NCI-H1105 (cell line): Measurements from ENCODE around the gene POC1B.
"Not testable (repeated sequence)": the region's sequence is repeated elsewhere in the genome, so short reads cannot be mapped to it uniquely, and the experiment has no call there.

Experiments
- DNase-seq: peaks from one replicate; lab custom pipeline; 2025; lab: John Stamatoyannopoulos, UW

The POC1B gene

DNA sequence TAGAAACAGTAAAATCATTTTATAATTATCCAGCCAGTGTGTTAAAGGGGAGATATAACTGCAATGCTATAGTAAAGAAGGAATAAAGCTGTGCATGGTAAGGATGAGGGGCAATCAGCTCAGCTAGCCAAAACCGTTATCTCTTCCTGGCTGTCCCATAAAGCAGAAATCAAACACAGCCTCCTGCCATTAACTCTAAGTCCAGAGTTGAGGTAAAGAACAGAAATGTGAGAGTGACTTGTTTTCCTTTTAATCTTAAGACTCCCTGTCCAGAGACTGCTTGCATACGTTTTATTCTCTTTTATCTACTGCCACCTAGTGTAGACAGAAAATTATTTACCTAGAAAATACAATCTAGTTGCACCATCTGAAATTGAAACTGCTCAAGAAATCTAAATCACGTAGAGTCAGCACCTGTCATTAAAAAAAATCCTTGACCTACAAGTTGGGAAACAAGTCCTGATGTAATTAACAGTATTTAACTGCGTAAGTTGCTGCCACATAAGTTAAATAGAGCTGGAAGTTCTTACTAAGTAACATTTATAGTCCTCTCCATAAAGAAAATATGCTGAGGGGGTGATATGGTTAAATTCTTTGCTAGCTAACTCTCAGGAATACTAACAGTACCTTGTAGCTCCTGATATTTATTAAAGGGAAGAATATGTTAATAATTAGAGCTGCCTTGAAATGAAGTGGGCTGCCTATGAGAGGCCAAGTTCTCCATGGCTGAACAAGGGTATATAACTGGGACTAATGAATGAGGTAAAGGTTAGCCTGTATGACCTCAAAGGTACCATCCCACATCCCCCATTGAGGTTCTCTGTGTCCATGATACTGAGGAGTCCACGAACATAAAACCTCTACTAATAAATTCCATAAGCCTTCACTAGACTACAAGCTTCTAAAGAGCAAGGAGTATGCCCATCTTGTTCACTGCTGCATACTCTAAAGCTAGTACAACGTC, 63.9 kb downstream of the POC1B start:
- peak; percentile 49 for DNase-seq

DNA sequence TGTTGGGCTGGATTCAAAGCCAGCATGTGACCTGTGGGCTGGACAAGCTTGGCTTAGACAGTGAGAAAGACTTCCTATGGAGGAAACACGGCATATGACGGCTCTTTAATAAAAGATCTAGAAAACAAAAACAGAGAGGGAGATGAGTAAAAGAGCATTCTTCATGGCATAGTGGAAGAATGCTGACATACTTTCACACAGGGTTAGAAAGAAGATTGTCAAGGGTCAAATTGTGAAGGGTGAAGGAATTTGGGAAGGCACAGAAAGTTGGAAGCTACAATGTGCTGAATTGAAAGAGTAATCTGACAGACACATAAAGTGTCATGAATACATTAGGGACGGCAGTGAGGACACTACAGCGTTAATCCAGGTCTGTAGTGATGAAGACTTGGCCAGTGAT, 64.7 kb downstream of the POC1B start:
- no peak for DNase-seq

DNA sequence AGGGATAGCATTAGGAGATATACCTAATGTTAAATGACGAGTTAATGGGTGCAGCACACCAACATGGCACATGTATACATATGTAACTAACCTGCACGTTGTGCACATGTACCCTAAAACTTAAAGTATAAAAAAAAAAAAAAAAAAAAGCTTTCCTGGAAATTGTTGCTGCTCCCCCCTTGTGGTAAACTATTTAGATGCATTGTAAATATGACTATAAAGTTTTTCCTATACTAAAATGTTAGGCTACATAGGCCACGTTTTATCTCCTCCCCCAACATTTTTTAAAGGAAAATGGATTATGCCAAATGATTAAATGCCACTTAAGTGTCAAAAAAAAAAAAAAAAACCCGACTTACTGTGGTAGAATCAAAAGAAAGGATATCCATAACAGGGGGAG, 66.6 kb downstream of the POC1B start:
- not testable (repeated sequence) for DNase-seq

DNA sequence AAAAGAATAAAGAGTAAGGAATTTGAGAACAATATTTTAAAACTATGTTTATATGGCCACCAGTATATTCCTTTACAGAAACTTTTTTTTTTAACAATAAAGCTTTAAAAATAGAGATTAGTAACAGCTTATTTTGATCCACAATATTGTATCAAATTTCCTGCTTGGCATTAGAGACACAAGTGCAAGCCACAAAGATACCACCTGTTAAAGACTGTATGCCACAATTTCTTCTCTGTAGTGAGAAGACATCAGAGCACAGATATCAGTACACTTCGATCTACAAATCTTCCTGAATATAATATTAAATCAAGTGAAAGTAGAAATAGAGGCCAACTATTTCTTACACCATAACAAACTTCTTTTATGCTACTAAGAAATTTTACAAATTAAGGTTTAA, 69.3 kb downstream of the POC1B start:
- DNase-seq, result no peak

DNA sequence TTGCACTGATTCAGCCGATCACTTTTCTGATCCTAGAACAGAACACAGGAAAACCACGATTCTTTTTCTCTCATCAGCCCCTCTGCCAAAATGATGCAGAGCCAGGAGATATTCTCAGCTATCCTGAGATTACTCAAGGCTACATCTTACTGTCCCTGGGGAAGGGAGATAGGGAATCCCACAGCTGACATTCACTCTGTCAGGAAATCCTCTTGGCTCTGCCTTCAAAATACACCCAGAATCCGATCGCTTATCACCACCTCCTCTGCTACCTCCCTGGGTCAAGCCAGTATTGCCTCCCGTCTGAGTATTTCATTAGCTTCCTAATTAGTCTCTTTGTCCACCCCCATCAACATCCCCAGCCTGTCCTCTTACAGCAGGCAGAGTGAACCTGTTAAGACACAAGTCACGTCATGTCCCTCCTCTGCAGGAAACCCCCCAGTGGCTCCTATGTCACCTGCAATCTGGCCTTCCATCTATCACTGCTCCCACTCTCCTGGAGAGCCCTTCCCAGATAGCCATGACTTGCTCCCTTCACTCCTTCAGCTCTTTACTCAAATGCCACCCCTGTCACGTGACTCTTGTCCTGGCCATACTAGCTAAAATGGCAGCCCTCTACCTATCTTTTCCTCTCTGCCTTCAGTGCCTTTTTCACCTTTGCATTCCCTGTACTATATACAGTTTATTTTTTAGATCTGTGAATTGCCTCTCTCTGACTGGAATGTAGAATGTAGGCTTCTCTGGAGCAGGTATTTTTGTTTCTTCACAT, 71.6 kb downstream of the POC1B start:
- no peak for DNase-seq

DNA sequence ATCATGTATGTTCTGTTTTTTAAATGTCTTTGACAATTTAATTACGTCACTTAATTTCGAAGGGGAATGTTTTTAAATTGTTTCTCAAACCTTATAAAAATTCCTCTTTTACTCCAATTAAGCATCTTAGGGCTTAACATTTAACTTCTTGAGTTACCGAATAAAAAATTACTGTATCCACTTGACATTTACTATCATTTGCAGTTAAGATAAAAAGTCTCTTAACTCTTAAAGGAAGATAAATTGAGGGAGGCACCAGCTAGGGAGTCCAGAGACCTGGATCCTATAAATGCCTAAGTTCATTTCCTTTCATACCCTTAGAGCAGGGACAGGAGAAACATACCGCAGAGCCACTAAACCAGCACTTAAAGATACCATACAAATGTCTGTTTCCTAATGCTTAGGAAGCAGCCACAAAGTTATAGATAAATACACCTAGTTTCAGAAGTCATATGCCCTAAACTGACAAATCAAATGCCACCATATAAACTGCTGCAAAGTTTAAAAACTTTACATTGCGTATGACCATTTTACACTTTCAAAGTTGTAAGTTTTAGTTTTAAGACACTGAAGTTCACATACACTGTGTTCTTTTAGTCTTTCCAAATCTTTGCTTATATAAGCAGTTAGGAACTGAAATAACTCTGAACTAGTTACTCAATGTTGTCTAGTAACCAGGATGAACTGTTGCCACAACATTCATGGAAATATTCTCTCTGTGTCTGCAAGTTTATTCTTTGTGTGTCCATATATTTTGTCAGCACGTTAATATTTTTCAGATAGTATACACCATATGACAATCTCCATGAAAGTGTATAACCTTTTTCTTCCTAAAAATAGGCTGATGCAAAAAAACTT, 72.5 kb downstream of the POC1B start:
- DNase-seq, result no peak

DNA sequence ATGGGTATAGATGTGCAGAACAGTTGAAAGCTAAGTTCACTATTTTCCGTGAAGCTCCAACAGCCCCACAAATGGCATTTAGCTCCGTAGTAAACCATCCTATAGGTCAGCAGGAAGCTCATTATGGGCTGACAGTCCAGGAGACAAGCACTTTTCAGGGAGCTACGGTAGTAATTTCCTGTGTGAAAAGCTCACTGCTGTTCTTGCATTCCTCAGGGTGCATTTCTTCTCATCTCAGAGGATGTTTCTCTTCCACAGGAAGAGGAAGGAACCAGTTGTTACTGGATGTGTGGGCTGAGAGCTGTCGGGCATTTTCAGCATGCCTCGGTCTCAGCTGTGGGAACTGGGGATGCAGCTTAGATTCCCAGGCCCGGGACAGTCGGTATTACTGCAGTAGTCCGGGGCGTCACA, 74.0 kb downstream of the POC1B start:
- no peak for DNase-seq

DNA sequence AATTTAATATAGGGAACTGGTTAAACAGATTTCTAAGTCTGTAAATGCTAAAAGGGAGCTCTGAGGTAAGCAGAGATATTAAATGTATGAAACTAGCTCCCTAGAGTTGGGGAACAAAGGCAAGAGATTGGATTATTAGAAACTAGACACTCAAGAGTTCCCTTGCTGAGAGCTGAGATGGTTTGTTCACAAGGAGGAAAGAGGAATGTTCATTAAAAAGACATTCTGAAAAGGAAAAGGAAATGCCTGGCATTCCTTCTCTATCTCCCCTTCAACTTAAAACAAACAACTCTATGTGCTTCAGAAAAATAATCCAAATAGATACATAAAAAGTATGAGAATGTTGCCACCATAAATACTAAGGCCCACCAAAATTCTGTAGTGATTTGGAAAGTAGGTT, 74.9 kb downstream of the POC1B start:
- no peak for DNase-seq

DNA sequence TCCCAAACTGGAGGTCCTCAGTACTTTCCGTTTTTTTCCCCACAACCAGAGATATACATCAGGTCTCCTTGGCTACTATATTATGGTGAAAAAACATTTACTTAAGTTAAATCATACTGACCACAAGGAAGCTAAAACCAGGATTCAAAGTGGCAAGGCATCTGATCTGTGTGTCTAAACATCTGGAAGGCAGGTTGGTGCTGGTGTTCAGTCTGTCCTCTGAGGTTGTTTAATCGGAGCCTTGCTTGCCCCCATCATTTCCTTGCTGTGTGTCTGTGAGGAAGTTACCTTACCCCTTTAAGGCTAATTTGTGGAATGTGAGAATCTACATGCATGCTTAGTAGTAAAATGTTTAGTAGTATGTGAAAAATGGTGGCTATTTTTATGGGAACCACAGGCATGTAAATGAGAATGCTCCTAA, 76.9 kb downstream of the POC1B start:
- DNase-seq, result no peak

DNA sequence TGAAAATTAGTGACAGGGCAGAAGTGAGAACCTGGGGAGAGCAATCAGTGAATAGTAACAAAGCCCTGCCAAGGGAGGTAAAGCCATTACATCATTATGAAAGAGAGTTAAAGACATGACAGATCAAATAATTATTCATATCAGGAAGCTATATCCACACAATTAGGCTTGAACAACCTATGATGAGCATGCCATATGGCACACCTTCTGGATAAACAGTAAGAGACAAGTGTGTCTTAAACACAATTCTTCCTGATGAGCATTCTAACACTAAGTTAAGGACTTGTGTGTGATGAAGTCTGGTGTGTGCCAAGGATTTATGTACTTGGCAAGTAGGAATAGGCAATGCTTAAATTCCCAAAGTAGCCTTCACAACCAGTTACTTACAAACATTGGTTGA, 77.3 kb downstream of the POC1B start:
- DNase-seq, result no peak

DNA sequence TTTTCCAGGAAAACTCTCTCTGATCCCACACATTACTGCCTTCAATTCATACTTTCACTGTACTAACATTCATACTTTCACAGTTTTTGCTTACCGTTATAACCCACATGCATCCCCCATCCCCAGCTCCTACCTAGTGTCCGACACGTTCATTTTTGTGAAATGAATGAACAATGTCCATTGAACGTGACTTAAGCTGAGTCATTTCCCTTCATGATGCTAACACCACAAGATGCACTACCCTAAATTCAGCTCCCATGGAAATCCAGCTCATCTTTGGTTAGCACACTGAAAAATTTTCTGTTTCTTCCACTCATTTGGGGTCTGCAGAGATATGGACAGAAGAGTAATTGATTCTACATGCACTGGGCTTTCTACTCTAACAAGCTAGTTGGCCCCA, 85.9 kb downstream of the POC1B start:
- no peak for DNase-seq

DNA sequence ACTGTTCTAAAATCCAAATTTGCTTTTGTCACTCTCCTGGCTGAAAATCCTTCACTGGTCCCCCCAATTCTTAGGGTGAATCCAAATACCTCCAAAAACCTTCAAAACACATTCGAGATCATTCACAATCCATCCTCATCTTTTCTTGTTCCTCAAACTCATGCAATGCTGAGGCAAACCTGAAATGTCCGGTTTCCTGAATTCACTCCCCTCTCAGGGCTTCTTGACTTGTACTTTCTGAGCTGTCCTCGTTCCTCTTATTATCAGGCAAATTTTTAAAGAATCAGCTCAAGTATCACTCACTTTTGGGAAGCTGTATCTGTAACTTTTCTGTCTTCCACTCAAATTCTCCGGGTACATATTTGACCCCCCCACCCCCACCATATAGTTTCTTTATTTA, 88.6 kb downstream of the POC1B start:
- DNase-seq, result no peak

DNA sequence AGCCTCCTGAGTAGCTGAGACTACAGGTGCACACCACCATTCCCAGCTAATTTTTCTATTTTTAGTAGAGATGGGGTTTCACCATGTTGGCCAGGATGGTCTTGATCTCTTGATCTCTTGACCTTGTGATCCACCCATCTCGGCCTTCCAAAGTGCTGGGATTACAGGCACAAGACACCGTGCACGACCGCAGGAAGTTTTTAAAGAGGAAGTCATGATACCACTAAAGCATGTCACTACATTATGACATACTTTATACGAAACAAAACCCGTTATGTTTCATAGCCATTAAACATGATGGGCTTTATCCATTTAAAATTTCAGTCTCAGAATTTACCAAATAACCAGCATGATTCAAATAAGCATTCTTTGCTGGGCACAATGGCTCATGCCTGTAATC, 89.8 kb downstream of the POC1B start:
- DNase-seq, result no peak

DNA sequence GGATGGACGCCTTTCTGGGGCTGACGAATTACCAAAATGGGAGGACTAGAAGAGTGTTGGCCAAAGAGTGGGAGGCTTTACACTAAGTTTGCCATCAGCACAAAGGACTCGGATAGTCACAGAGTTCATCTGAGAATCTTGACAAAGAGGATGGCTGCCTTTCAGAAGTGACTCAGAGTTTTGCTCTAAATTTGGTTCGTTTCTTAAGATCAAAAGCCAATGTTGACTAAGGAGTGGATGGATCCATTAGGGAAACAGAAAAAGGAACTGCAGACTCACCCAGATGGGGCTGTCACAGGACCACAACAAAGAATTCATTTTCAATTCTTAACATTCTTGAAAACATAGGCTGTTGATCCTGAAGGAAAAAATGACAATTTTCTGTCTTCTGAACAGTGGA, 92.2 kb downstream of the POC1B start:
- no peak for DNase-seq

DNA sequence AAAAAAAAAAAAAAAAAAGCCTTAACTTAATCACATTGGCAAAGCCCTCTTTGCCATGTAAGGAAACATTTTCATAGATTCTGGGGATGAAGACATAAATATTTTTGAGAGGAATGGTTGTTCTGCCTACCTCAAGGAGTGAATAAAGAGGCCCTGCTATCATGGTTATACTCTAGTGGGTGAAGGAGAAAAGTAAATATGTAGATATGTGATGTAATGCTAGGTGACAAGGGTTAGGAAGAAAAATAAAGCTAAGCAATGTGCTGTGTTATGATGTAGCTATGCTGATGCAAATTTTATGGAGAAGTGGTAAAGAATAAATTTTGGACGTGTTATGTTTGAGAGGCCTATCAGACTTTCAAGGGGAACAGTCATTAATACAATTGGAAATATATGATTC, 93.5 kb downstream of the POC1B start:
- no peak for DNase-seq

DNA sequence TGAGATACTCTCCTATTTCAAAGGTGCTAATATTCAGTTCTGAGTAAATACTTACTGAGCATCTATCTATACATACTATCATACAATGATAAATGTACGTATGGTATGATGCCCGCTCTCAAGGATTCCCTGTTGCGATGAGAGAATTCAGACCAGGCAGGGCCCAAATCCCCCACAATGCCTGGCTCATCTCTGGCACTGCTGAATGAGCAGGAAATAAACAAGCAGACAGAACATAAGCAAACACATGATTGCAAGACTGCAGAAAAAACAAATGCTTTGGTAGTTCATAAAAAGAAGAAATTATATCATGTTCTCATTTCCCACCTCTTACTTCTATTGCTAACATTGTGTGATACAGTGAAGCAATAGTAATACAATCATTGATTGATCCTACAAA, 96.3 kb downstream of the POC1B start:
- no peak for DNase-seq

DNA sequence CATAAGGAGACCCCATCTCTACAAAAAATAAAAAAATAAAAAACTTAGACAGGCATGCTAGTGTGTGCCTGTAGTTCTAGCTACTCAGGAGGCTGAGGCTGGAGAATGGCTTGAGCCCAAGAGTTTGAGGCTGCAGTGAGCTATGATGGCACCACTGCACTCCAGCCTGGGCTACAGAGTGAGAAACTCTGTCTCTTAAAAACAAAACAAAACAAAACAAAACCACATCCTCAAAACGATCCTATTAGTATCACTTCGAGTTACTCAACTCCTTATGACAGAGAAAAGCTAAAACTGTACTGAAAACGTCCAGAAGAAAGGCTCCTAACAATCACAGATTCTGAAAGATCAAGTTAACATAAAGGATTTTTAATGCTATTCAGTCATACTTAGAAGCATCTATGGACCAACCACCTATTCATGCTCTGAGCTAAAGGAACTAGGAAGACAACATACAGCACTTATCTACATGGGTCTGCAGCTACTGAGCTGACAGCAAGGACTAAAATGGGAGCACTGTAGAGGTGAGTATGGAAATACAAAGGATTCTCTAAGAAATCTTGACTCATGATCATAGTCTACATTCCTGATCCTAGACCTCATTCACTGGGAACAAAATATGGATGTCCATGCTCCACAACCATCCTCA, 98.2 kb downstream of the POC1B start:
- DNase-seq, result no peak

DNA sequence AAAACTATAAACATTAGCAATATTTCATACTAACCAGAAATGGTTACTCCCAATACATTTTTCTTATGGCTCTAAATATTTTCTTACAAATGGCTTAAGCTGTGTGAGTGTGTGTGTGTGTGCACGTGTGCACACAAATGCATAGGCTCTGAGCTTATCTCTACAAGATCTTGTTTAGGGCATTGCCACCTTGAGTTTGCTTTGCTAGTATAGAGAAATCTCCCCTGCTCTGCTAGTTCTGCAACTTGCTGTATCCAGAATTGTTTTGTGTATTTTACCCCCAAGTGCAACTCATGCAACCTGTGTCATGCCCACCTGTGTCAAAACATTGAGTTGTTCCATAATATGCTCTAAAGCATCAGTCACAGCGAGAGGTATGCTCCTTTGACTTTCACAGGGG, 101.0 kb downstream of the POC1B start:
- no peak for DNase-seq

DNA sequence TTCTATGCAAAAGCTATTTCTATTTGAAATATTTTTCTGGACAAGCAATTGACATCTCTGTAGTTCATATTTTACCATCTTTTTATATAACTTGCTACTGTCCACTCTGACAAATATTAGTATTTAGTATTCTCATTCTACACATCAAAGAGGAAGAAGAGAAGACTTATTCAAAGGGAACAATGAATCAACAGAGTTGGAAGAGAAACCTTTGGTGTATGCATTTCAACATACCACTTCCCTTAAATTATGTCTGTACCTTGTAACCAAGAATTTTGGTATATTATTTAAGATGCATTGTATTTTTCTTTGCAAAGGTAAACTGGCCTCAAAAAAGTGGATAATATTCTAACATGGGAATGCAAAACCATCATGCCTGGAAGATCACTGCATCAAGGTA, 101.5 kb downstream of the POC1B start:
- DNase-seq, result no peak

DNA sequence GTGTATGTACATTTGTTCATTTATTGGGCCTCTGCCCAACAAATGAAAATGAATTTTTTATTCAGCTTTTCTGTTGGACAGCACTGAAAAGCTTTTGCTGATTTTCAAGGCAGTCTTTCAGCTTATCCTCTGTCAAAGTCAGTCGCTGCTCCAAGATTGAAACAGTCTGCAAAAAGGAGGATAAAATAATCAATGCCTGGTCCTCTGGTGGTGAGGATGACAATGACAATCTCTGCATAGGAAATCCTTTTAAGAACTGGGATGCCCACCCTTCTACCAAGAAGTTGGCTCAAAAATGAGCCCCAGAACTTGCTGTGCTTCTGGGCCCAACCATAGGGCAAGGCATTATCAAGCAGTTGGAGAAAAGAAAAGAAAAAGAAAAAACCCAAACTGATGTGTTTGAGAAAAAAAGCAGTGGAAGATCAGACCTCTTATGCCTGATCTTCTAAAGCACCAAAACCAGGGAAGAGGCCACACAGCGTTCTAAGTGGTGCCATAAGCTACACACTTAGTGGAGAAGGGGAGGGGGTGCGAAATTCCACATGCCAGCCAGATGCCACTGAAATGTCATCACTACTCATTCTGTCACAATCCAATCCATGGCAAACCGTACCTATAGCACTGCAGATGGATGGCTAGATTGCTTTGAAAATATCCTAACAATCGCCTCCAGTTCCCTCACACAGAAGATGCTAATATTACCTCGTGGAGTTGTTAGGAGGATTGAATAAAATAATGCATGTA, 104.6 kb downstream of the POC1B start:
- DNase-seq, result no peak
